ENCODE results near the gene BAHD1.

BAHD1 gene

DNA sequence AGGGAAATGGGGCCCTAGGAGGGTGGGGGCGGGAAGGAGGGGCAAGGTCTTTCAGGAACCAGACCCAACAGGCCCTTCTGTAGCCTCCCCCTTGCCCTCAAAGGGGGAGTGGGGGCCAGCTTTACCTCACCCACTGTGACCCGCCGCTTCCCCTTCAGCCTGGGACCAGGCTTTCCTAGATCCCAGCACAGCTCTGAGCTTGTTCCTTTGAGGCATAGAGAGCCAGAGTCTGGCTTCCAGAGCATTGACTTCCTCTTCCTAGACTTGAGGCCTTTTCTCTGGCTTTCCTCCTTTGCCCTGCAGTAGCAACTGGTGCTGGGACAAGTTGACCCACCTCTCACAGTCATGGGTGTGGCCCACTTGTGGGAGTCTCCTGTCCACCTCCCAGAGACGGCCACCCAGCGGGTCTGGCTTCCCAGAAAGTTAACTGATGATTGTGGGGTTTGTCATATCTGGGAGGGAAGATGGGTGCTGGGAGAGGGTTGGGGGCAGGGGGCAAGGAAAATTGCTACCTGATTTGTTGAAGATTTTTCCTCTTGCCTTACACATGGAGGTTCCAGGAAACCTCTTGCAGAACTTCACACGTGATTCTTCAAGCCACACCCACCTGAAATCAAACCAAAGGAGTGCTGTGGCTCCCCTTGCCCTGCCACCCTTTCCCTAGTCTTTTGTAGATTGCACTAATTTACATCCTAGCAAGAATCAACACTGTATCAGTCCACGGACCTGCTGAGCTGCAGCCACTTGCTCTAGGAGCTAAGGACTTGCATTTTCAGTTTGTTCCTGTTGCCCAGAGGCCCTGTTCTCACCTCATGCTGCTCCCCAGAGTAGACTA lies 25.9 kb downstream of the BAHD1 start:
- DNase-seq (ENCODE audit: low read depth, low spot score), result no peak

DNA sequence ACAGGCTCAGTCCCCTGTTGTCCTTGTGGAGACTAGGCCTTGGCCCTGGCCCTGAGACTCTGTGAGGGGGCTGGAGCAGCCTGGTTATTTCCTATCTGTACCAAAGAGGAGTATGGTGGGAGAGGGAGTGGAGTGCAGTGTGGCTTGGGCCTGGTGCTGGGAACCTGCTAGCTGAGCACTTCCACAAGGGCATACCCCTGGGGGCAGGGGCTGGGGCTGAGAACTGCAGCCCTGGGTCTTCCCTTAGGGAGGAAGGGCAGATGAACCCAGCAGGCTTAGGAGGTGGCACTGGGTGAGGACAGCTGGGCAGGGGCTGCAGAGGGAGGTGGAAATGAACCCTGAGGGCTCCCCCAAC lies 26.5 kb downstream of the BAHD1 start:
- no peak for DNase-seq (ENCODE audit: low read depth, low spot score)

DNA sequence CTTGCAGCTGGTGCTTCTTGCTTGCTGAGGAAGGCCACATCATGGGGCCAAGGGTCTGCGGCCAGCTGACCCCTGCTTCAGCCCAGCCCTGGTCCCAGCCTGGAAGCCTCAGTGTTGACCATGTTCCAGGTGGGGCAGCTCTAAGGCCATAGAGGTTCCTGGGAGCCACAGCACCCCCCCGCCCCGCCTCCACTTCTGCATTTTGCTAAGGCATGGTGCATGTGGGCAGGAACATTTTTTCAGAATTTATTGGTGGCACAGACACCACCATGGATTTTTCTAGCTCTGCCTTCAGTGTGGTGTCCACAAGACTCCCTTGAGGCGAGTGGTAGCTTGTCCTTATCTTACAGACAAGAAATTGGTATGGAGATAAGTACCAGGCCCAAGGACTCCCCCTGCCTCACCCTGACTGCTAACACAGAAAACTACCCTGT lies 28.2 kb downstream of the BAHD1 start:
- DNase-seq (ENCODE audit: low read depth, low spot score), result no peak

DNA sequence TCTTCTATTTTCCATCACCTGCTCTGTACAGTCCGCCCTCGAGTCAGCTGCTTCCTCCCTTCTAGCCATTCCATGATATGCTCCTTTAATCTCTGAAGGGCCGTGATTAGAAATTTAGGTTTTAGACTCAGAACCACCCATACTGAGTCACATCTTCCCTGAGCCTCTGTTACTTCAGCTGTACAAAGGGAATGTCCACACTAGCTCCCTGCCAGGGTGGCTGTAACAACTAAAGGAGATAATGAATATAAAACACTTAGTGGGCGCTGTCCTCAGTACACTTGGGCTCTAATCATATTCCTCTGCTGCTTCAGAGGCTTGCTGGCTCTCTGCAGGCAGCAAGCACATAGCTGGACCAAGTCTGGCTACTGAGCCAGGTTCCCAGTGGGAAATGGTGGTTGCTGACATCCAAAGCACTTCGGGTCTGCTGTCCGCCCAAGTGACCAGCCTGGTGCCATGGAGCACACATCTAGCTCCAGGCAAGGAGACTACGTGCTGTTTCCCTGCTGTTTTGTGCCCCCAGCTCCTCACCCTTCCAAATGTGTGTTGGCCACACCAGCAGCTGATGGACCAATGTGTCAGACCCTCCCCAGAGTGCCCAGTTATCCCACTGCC lies 29.1 kb downstream of the BAHD1 start:
- DNase-seq (ENCODE audit: low read depth, low spot score), result no peak

DNA sequence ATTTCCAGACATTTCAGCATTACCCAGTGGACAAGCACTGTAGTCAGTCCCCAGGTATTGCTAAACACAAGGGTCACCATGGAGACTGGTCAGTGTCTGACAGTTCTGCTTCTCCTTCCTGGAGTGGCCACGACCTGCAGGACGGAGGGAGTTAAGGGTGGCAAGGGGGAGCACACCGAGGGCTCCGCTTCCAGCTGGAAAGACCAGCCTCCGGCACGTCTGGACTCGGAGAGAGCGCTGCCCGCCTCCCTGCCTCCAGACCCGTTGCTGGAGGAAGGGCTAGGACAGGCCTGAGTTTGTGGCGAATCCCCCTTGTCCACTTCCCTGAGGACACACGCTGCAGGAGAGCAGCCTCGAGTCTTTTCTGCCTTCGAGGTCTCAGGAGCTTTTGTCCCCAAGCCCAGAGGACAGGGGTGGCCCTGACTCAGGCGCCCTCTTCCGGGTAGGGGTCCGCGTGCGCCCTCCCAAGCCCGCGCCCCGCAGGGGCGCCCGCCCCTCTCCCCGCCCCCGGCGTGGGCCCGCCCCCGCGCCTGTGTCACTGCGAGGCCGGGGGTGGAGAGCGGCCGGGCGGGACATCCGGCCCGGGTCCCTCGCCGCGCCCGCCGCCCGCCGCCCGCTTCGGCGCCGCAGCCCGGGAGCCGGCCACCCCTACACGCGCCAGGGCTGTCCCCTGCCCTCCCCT lies 29.8 kb downstream of the BAHD1 start, which contains the start of gene CHST14:
Gene CHST14, plus strand, starts transcription at position 562 of the 682 bp plus-strand sequence. CDS start 230 bp downstream, outside the sequence.
- peak; percentile 42 for DNase-seq (ENCODE audit: low read depth, low spot score)

DNA sequence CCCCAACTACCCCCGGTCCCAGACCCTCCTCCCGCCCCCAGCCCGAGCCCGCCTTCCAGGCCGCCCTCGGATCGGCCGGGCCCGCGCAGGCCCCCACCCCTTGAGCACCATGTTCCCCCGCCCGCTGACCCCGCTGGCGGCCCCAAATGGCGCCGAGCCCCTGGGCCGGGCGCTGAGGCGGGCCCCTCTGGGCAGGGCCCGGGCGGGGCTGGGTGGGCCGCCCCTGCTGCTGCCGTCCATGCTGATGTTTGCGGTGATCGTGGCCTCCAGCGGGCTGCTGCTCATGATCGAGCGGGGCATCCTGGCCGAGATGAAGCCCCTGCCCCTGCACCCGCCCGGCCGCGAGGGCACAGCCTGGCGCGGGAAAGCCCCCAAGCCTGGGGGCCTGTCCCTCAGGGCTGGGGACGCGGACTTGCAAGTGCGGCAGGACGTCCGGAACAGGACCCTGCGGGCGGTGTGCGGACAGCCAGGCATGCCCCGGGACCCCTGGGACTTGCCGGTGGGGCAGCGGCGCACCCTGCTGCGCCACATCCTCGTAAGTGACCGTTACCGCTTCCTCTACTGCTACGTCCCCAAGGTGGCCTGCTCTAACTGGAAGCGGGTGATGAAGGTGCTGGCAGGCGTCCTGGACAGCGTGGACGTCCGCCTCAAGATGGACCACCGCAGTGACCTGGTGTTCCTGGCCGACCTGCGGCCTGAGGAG lies 30.5 kb downstream of the BAHD1 start:
- DNase-seq (ENCODE audit: low read depth, low spot score), result no peak

DNA sequence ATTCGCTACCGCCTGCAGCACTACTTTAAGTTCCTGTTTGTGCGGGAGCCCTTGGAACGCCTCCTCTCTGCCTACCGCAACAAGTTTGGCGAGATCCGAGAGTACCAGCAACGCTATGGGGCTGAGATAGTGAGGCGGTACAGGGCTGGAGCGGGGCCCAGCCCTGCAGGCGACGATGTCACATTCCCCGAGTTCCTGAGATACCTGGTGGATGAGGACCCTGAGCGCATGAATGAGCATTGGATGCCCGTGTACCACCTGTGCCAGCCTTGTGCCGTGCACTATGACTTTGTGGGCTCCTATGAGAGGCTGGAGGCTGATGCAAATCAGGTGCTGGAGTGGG lies 31.0 kb downstream of the BAHD1 start:
- DNase-seq (ENCODE audit: low read depth, low spot score), result no peak

DNA sequence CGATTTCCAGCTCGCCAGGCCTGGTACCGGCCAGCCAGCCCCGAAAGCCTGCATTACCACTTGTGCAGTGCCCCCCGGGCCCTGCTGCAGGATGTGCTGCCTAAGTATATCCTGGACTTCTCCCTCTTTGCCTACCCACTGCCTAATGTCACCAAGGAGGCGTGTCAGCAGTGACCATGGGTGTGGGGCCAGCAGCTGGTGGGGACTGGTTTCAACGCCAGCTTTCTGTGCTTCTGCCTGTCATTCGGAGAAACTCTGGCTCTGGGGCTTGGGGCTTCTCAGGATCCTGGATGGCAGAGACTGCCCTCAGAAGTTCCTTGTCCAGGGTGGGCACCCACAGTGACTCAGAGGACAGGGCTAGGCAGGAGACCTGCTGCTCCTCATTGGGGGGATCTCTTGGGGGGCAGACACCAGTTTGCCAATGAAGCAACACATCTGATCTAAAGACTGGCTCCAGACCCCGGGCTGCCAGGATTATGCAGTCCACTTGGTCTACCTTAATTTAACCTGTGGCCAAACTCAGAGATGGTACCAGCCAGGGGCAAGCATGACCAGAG lies 31.5 kb downstream of the BAHD1 start:
- no peak for DNase-seq (ENCODE audit: low read depth, low spot score)

DNA sequence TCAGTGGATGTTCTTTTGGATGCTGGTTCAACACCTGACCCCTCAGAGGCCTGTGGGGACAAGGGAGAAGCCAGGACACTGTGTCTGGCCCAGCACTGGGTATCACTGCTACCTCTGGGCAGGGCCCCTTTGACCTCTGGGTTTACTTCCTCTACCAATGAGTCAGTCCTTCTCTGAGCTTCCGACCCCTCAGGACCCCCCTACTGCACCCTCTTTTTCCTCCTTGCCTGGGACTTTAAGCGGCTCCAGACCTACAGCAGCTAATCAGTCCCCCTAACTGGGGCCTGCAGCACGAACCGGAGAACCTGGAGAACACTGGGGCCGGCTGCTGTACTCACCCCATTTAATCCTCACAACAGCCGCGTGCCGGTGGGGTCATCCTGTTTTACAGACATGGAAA lies 33.8 kb downstream of the BAHD1 start:
- DNase-seq (ENCODE audit: low read depth, low spot score), result no peak

DNA sequence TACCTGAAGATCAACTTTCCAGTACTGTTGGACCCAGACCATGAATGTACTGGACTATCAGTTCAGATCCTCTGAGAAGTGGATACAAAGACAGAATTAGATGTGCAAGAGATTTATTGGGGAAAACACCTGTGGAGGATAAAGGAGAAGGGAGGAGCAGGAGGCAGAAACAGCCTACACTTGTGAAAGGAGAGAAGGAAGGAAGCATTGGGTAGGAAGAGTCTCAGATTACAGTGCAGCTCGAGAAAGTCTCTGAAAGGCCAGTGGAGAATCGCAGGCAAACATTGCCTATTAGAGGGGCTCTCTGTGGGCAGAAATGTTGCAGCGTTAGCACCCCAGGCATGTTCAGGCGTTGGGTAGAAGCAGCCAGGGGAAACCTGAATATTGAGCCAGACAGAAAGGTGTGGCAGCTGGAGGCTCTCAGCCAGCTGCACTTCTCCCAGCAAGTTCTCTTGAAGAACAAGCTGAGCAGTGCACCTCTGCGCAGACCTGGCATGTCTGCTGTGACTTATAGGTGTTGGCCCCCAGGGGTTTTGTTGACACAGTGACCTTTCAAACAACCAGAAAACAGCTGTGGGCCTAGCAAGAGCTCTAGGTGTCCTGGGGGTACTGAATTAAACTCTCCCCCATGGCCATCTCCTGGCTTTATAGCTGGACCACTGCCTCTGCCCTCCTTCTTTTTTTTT lies 37.0 kb downstream of the BAHD1 start:
- no peak for DNase-seq (ENCODE audit: low read depth, low spot score)

DNA sequence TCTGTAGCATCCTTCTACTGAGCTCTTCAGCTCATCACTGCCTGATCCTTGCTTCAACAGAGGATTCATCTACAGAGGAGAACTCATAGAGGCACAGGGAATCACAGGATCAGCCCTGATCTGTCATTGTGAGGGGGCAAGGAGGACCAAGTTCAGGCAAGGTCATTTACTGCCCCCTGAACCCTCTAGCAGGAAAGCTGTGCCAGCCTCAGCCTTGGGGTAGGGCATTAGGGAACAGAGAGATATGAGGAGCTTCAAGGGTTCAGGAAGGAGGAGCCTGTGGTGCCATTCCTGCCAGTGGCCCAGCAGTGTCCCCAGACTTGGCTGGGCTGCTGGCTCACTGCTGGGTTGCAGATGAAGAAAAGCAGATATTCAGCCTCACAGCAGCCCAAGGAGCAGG lies 38.3 kb downstream of the BAHD1 start:
- no peak for DNase-seq (ENCODE audit: low read depth, low spot score)

DNA sequence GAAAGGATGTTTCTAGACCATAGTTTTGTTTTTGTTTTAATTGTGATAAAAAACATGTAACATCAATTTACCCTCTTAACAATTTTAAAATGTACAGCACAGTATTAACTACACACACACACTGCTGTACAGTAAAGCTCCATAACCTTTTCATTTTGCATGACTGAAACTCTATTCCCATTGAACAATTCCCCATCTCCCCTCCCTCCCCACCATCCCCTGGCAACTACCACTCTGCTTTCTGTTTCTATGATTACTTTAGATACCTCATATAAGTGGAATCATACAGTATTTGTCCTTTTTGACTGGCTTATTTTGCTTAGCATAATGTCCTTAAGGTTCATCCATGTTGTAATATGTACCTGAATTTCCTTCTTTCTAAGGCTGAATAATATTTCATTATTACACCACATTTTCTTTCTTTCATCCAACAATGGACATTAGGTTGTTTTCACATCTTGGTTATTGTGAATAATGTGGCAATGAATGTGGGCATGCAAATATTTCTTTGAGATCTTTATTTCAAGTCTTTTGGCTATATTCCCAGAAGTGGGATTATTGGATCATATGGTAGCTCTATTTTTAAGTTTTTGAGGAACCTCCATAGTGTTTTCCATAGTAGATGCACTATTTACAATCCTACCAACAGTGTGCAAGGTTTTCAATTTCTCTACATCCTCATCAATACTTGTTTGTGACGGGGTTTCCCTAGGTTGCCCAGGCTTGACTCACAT lies 40.8 kb downstream of the BAHD1 start:
- no peak for DNase-seq (ENCODE audit: low read depth, low spot score)

DNA sequence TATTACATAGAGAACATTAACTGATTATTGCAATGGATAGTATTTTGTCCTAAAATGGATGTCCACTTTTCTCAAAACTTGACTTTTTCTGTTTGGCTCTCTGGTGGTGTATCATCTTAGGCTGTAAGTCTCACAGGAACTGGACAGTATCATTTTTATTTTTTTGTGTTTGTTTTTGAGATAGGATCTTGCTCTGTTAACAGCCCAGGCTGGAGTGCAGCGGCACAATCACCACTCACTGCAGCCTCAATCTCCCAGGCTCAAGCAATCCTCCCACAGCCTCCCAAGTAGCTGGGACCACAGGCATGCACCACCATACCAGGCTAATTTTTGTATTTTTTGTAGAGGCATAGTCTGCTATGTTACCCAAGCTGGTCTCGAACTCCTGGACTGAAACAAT lies 43.2 kb downstream of the BAHD1 start:
- no peak for DNase-seq (ENCODE audit: low read depth, low spot score)

DNA sequence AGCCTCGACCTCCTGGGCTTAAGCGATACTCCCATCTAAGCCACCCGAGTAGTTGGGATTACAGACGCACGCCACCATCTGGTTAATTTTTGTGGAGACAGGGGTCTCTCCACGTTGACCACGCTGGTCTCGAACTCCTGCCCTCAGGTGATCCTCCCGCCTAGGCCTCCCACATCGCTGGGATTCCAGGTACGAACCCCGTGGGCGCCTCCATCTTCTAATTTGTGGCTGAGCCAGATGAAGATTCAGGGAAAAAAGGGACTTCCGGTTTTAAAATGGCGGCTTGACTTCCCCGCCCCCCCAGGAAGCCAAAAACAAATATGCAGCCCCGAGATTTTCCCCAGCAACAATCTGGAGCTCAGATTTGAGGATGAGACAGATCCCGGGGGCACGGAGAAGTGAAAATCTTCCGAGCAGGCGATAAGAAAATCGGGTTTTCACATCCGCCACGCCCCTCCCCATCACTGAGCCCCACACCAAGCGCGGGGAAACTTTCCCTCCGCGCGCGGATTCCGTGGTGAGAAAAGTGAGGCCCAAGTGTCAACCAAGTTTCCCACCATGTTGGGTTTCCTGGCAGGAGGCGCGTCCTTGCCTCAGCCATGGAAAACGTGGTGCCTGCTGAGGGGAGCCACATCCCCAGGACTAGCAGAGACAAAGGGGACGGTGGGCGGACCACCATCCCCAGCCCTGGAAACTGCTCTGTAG lies 45.5 kb downstream of the BAHD1 start:
- DNase-seq (ENCODE audit: low read depth, low spot score), result no peak

DNA sequence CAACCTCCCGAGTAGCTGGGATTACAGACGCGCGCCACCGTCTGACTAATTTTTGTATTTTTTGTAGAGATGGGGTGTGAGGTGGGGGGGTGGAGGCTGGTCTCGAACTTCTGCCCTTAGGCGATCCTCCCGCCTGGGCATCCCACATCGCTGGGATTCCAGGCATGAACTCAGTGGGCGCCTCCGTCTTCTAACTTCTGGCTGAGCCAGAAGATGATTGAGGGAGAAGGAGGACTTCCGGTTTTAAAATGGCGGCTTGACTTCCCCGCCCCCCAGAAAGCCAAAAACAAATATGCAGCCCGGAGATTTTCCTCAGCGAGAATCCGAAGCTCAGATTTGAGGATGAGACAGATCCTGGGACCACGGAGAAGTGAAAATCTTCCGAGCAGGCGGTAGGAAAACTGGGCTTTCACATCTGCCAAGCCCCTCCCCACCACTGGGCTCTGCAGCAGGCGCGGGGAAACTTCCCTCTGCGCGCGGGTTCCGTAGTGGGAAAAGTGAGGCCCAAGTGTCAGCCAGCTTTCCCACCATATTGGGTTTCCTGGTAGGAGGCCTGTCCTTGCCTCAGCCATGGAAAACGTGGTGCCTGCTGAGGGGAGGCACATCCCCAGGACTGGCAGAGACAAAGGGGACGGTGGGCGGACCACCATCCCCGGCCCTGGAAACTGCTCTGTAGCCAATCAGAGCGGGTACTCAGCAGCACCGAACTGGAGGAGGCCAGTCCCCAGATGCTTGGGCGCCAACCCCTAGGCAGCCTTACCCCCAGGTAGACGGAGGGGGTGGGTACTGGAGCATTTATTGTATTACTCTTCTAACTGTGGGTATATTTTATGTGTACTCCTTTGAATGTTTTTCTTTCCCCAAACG lies 47.3 kb downstream of the BAHD1 start:
- no peak for DNase-seq (ENCODE audit: low read depth, low spot score)

DNA sequence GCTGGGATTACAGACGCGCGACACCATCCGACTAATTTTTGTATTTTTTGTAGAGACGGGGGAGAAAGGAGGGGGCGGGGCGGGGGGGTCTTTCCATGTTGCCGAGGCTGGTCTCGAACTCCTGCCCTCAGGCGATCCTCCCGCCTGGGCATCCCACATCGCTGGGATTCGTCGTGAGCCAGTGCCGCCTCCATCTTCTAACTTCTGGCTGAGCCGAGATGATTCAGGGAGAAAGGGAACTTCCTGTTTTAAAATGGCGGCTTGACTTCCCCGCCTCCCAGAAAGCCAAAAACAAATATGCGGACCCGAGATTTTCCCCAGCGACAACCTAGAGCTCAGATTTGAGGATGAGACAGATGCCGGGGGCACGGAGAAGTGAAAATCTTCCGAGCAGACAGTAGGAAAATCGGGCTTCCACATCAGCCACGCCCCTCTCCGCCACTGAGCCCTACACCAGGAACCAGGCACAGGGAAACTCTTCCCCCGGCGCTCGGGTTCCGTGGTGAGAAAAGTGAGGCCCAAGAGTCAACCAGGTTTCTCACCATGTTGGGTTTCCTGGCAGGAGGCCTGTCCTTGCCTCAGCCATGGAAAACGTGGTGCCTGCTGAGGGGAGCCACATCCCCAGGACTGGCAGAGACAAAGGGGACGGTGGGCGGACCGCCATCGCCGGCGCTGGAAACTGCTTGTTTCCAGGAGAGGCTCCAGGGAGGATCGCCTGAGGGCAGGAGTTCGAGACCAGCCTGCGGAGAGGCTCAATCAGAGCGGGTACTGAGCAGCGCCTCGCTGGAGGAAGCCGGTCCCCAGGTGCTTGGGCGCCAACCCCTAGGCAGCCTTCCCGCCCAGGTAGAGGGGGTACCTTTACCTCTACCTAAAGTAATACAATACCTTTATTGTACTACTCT lies 48.8 kb downstream of the BAHD1 start:
- no peak for DNase-seq (ENCODE audit: low read depth, low spot score)

DNA sequence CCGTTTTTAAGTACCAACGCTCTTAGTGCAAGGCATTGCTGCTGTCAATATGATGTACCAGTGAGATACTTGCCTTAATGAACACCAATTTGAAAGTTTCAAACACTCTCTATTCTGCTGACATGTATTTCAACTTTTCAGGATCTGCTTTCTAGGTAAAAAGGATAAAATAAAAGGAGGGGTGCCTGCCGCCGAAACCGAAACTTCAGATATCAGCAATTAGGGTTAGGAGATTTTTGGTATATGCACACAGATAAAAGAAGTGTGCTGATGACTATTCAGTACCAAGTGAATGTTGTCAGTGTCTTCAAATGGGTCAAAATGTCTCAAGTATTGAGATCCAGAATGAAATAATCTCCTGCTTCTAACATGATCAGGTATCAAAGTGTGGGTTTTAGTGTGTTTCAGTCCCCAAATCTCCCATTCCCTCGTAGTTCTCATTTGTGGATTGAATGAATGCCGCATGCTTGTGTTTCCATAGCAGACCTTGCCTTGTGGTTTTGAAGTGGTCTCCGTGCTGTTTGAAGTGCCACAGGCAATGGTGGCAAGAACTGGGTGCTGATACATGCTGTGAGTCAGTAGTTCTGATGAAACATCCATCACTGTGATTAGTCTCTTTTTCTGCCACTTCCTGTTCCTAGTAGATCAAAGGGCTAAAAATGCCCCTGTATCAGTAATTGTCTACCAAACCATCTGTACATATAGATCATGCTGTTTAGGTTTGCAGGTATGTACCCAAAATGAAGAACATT lies 52.5 kb downstream of the BAHD1 start:
- DNase-seq (ENCODE audit: low read depth, low spot score), result no peak
